HepG2 (cell line): Measurements from ENCODE around the gene PXK. TPM values are rescaled to one million over a fixed set of nuclear protein-coding genes. Genes with fewer than 3 reads are reported as not detected.
A peak's percentile ranks its signal among the peaks of the same experiment; 100 is the strongest.
"Not testable (repeated sequence)": the region's sequence is repeated elsewhere in the genome, so short reads cannot be mapped to it uniquely, and the experiment has no call there.

Experiments
- ATAC-seq: fragments of 200-7000 bp; cut with Tn5 transposase; 3 replicates; pipeline ENCODE4 v1.9.1; 2020; ENCODE audit warnings: mild to moderate bottlenecking, moderate library complexity
- BruUV-seq: library from RNA; stranded (reverse); fragments of 400-500 nt; replicated peaks from 2 replicates; lab custom pipeline; 2021; lab: Mats Ljungman, UMichigan
- CTCF ChIA-PET: fragments of 300-600 bp; formaldehyde crosslinking; extraction: SDS; loops from one replicate; lab custom pipeline; 2021; ENCODE audit warnings: low total read pairs, inconsistent platforms, low intra/inter-chr PET ratio; lab: Yijun Ruan, JAX
- POLR2A ChIA-PET: fragments of 350-600 bp; sonication (Branson Sonifier 250); formaldehyde crosslinking; loops from one replicate; lab custom pipeline; 2020; ENCODE audit warnings: antibody characterized with exemption, inconsistent platforms; lab: Yijun Ruan, JAX
- DNase-seq: peaks from one replicate; pipeline ENCODE4 v3.0.0-alpha.2; 2015; ENCODE audit warnings: low spot score
- FAIRE-seq: peaks from 3 replicates; lab custom pipeline; 2011; peaks lifted over from hg19 to GRCh38; lab: Jason Lieb, UNC
- H2AFZ ChIP-seq: one replicate; pipeline ENCODE4 v1.6.1; 2011; ENCODE audit warnings: low read length, inconsistent platforms
- H3K27ac ChIP-seq: fragments of 300-600 bp; 3 replicates; pipeline ENCODE4 v1.8.0; 2011; ENCODE audit warnings: mixed run types, mild to moderate bottlenecking, mixed read lengths, low read length, inconsistent platforms; ENCODE audit not compliant: insufficient read depth; ENCODE audit errors: extremely low read length
- H3K27me3 ChIP-seq, 2 experiments: fragments of 200-600 bp in 1 of 2; 2 replicates in 1 of 2; 3 replicates in 1 of 2; pipeline versions ENCODE4 v1.6.0 to v1.8.0; 2011; ENCODE audit warnings: low read length in 2 of 2, mild to moderate bottlenecking in 2 of 2, moderate library complexity in 2 of 2, inconsistent platforms in 1 of 2; ENCODE audit not compliant: insufficient read depth in 2 of 2, control insufficient read depth in 1 of 2
- H3K36me3 ChIP-seq, 2 experiments: fragments of 200-600 bp in 1 of 2; replicated peaks in 1 of 2; 2 replicates in 1 of 2; 3 replicates in 1 of 2; pipeline versions ENCODE4 v1.5.1 to v1.8.0; 2011; ENCODE audit warnings: low read length in 2 of 2, inconsistent platforms in 1 of 2; ENCODE audit not compliant: insufficient read depth in 2 of 2, control insufficient read depth in 1 of 2
- H3K4me1 ChIP-seq: 2 replicates; pipeline ENCODE4 v1.5.1; 2012; ENCODE audit warnings: low read length, inconsistent platforms; ENCODE audit not compliant: insufficient read depth
- H3K4me2 ChIP-seq: 2 replicates; pipeline ENCODE4 v1.6.0; 2011; ENCODE audit warnings: low read depth, low read length, inconsistent platforms
- H3K4me3 ChIP-seq, 3 experiments: fragments of 200-600 bp in 1 of 3; sonication (generic), shearing (Covaris generic) in 1 of 3; replicated peaks in 1 of 3; 2 replicates each; pipeline ENCODE4 v1.5.1; 2011 to 2016; ENCODE audit warnings: low read length in 3 of 3, inconsistent platforms in 2 of 3, low read depth in 2 of 3, mild to moderate bottlenecking in 2 of 3, control low read depth in 1 of 3, mixed read lengths in 1 of 3; ENCODE audit not compliant: insufficient read depth in 1 of 3
- H3K79me2 ChIP-seq: one replicate; pipeline ENCODE4 v1.6.1; 2011; ENCODE audit warnings: low read length, inconsistent platforms; ENCODE audit not compliant: insufficient read depth
- H3K9ac ChIP-seq: 2 replicates; pipeline ENCODE4 v1.6.0; 2011; ENCODE audit warnings: mild to moderate bottlenecking, low read depth, low read length, inconsistent platforms; ENCODE audit not compliant: insufficient read depth
- H3K9me3 ChIP-seq: 2 replicates; pipeline ENCODE4 v1.5.1; 2012; ENCODE audit warnings: mild to moderate bottlenecking, low read length
- H4K20me1 ChIP-seq: 2 replicates; pipeline ENCODE4 v1.6.0; 2011; ENCODE audit warnings: inconsistent platforms, mild to moderate bottlenecking, low read length, moderate library complexity; ENCODE audit not compliant: insufficient read depth
- MAFK ChIP-seq, 2 experiments: IDR thresholded peaks in 1 of 2; conservative IDR thresholded peaks in 1 of 2; 2 replicates each; pipeline ENCODE4 v1.6.1; 2011; ENCODE audit warnings: improper control_type of control experiment in 2 of 2, low read length in 2 of 2
- SOX13 ChIP-seq, 3 experiments: fragments of 450-650 bp in 1 of 3; sonication (generic) in 1 of 3; formaldehyde crosslinking in 1 of 3; IDR thresholded peaks in 2 of 3; conservative IDR thresholded peaks in 1 of 3; 2 replicates each; pipeline versions ENCODE4 v1.5.0 to v1.6.1; 2016 to 2020; ENCODE audit warnings: antibody characterized with exemption in 1 of 3, mild to moderate bottlenecking in 1 of 3, missing compliant biosample characterization in 1 of 3, missing genetic modification reagents in 1 of 3, moderate library complexity in 1 of 3
- WGBS: methylation state at CpG from one replicate; pipeline ENCODE4 v1.1.6; 2017; ENCODE audit warnings: low lambda C conversion rate; 5-methylcytosine and 5-hydroxymethylcytosine counted together
- in situ Hi-C: cut with HindIII; loops from 2 replicates; pipeline ENCODE4 v1.10.0; 2017; ENCODE audit warnings: low pct_unique_long_range_greater_than_20kb; ENCODE audit not compliant: extremely low pct_ligation_motif_present
- intact Hi-C: fragments of 100-400 bp; cut with micrococcal nuclease; formaldehyde crosslinking; loops from one replicate; pipeline ENCODE4 v1.10.0; 2022; ENCODE audit not compliant: unreplicated experiment
- polyA plus RNA-seq, 8 experiments: library from polyadenylated mRNA; depleted of rRNA in 3 of 8; stranded (reverse) in 7 of 8; unstranded in 1 of 8; fragments of >200 nt; fragmentation: Illumina TruSeq in 4 of 8; extraction: Trizol in 4 of 8; gene quantifications; 2 replicates each; pipeline versions ENCODE4 v1.2.1 to v1.2.3, GENCODE V29; 2011 to 2016; ENCODE audit warnings: low read depth in 4 of 8, missing spikeins in 1 of 8, mixed read lengths in 1 of 8; ENCODE audit not compliant: insufficient read depth in 1 of 8
- total RNA-seq, 5 experiments: library from RNA; depleted of rRNA; stranded (reverse); fragments of >200 nt; fragmentation: Illumina TruSeq; extraction: Trizol; gene quantifications; 2 replicates each; pipeline ENCODE4 v1.2.3, GENCODE V29; 2016; ENCODE audit warnings: low read depth in 1 of 5

Gene PXK
- total and polyA plus RNA-seq, 2 of the 13 experiments (the other 11 are each of a cell fraction or from before 2014, with no cell fraction given), result 6.4 to 18.6 TPM

- ATAC-seq, H3K27me3 ChIP-seq, H3K9ac ChIP-seq, DNase-seq, H3K4me2 ChIP-seq, H3K36me3 ChIP-seq, H2AFZ ChIP-seq, H3K9me3 ChIP-seq, POLR2A ChIA-PET, CTCF ChIA-PET, FAIRE-seq, H3K4me3 ChIP-seq, BruUV-seq, H3K79me2 ChIP-seq, intact Hi-C loops, in situ Hi-C loops, H4K20me1 ChIP-seq, H3K27ac ChIP-seq: not testable (repeated sequence)
- peaks cover 20% of the 10 kb centered on the region for H3K4me1 ChIP-seq
- 67% methylated on average over 6 of the region's 6 CpGs for WGBS
Measured at GRCh38 chr3:58440996-58441355, 108.3 kb downstream of the PXK start.

DNA sequence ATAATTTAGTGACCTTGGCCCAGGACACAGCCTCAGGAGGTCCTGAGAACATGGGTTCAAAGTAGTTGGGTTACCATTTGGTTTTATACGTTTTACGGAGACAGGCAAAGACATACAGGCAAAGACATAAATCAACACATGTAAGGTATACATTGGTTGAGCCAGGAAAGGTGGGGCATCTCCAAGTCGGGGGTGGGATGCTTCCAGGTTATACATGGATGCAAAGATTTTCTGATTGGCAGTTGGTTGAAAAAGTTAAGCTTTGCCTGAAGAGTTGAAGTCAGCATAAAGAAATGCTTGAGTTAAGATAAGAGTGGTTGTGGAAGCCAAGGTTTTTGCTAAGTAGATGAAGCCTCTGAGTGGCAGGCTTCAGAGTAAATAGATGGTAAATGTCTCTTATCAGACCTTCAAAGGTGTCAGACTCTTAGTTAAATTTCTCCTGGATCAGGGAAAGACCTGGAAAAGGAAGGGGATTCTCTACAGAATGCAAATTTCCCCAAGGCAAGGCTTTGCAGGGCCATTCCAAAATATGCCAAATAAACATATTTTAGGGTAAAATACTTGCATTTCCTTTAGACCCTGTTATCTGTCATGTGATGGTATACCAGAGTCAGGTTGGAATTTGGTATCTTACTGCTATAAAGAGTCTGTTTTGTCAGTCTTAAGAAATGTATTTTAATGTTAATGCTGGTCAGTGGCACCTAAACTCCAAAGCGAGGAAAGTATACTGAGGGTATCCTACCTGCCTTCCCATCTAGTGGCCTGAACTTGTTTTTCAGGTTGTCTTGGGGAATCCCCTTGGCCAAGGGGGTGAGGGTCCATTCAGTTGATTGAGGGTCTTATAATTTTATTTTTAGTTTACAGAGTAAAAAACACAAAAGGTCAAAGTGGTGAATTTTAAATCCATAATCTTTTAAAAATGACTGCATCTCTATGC is 109.1 kb downstream of the PXK start:
- WGBS, result 55% methylated on average over 4 of the region's 4 CpGs
- H2AFZ ChIP-seq, result no peak overlapping the region
- H3K4me2 ChIP-seq, result no peak overlapping the region
- no peak overlapping the region for H3K9ac ChIP-seq
- POLR2A ChIA-PET, result no interaction called here
- no peak overlapping the region for H3K4me3 ChIP-seq
- no peaks in the 10 kb centered on the region for H3K27me3 ChIP-seq
- no peaks in the 10 kb centered on the region for H4K20me1 ChIP-seq
- no peak for ATAC-seq
- no peaks in the 10 kb centered on the region for H3K36me3 ChIP-seq
- peaks cover 19% of the 10 kb centered on the region for H3K4me1 ChIP-seq
- no peak for FAIRE-seq
- DNase-seq, result no peak
- in situ Hi-C loops (no loop called here), intact Hi-C loops (no loop called here)
- H3K79me2 ChIP-seq, result no peaks in the 10 kb centered on the region
- CTCF ChIA-PET, result no interaction called here
- H3K27ac ChIP-seq, result no peak overlapping the region
- no peak for TF ChIP-seq SOX13 (IDR thresholded peaks at IDR 0.05)
- TF ChIP-seq SOX13 (CRISPR knock-in tag; conservative IDR thresholded peaks at IDR 0.05 in 1 of 2, IDR thresholded peaks at IDR 0.05 in 1 of 2), result no peak
- TF ChIP-seq MAFK (conservative IDR thresholded peaks at IDR 0.05 in 1 of 2, IDR thresholded peaks at IDR 0.05 in 1 of 2; ENCODE audit: low read length in 2 of 2), result 0 out of 4 replicates have a peak, but pooled peaks of 1 of the 2 experiments have one; percentile 14
- BruUV-seq, result no TSS peak
- H3K9me3 ChIP-seq, result no peaks in the 10 kb centered on the region
